ENCODE data around the gene MEGF6.

DNA sequence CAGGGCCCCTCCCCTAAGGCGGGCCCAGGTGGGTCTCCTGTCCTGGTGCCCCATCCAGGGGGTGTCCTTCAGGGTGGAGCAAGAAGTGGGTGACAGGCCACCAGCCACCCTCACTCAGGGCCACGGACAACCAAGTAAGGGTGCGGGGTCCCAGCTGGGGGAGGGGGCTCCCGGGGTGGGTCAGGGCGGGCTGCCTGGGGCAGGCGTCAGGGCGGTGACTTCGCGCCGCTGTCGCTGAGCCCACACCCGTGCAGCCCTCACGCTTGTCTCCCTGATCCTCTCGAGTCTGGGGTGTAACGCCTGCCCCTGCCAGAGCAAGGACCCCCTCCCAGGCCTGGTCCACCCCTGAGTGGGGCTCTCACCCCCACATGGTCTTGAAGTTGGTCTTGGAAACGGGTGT lies 134.6 kb downstream of the MEGF6 start:
- no peak for TF ChIP-seq EZH2 (IDR thresholded peaks at IDR 0.05)
- TF ChIP-seq POLR2AphosphoS5 (IDR thresholded peaks at IDR 0.05; ENCODE audit: borderline replicate concordance, low read depth, low read length) = no peak
